HepG2 (cell line): ENCODE data around the gene EBF4. TPM values are rescaled to one million over a fixed set of nuclear protein-coding genes. Genes with fewer than 3 reads are reported as not detected.
A peak's percentile ranks its signal among the peaks of the same experiment; 100 is the strongest.

Experiments used
- CEBPG ChIP-seq: IDR thresholded peaks from 2 replicates; pipeline ENCODE4 v1.6.1; 2016
- HNRNPK ChIP-seq: fragments of 200-400 bp; formaldehyde crosslinking; IDR thresholded peaks from 2 replicates; pipeline ENCODE4 v1.6.1; 2018; ENCODE audit warnings: low read length, low read depth, moderate library complexity, mild to moderate bottlenecking; ENCODE audit not compliant: poor library complexity, severe bottlenecking
- KMT2B ChIP-seq: IDR thresholded peaks from 2 replicates; pipeline ENCODE4 v1.6.1; 2016; ENCODE audit warnings: missing genetic modification reagents, missing compliant biosample characterization
- MIXL1 ChIP-seq: IDR thresholded peaks from 2 replicates; pipeline ENCODE4 v1.6.1; 2016
- TCF7 ChIP-seq: sonication (generic); IDR thresholded peaks from 2 replicates; pipeline ENCODE4 v1.6.1; 2016; ENCODE audit warnings: antibody characterized with exemption, low read depth
- ZNF160 ChIP-seq: sonication (generic); formaldehyde crosslinking; IDR thresholded peaks from 2 replicates; pipeline ENCODE4 v1.8.0; 2022; ENCODE audit warnings: mild to moderate bottlenecking, inconsistent platforms, missing genetic modification reagents
- ZNF230 ChIP-seq: sonication (generic); formaldehyde crosslinking; IDR thresholded peaks from 2 replicates; pipeline ENCODE4 v1.4.0; 2020; ENCODE audit warnings: mild to moderate bottlenecking, missing genetic modification reagents
- ZNF296 ChIP-seq: sonication (generic); formaldehyde crosslinking; conservative IDR thresholded peaks from 2 replicates; pipeline ENCODE4 v1.5.0; 2020; ENCODE audit warnings: mild to moderate bottlenecking, missing genetic modification reagents
- ZSCAN12 ChIP-seq: sonication (generic); formaldehyde crosslinking; IDR thresholded peaks from 2 replicates; pipeline ENCODE4 v1.9.0; 2021; ENCODE audit warnings: mild to moderate bottlenecking, missing genetic modification reagents
- polyA plus RNA-seq, 8 experiments: library from polyadenylated mRNA; depleted of rRNA in 3 of 8; stranded (reverse) in 7 of 8; unstranded in 1 of 8; fragments of >200 nt; fragmentation: Illumina TruSeq in 4 of 8; extraction: Trizol in 4 of 8; gene quantifications; 2 replicates each; pipeline versions ENCODE4 v1.2.1 to v1.2.3, GENCODE V29; 2011 to 2016; ENCODE audit warnings: low read depth in 4 of 8, missing spikeins in 1 of 8, mixed read lengths in 1 of 8; ENCODE audit not compliant: insufficient read depth in 1 of 8
- total RNA-seq, 5 experiments: library from RNA; depleted of rRNA; stranded (reverse); fragments of >200 nt; fragmentation: Illumina TruSeq; extraction: Trizol; gene quantifications; 2 replicates each; pipeline ENCODE4 v1.2.3, GENCODE V29; 2016; ENCODE audit warnings: low read depth in 1 of 5
- TF ChIP-seq, protein P1 (sequence below): sonication (generic); formaldehyde crosslinking; IDR thresholded peaks from 2 replicates; pipeline ENCODE4; 2020; ENCODE audit warnings: missing genetic modification reagents, mild to moderate bottlenecking, borderline replicate concordance
- TF ChIP-seq, protein P2 (sequence below): sonication (generic); formaldehyde crosslinking; IDR thresholded peaks from 2 replicates; pipeline ENCODE4 v1.4.0; 2020; ENCODE audit warnings: missing genetic modification reagents, mild to moderate bottlenecking, borderline replicate concordance
- TF ChIP-seq, protein P3 (sequence below): sonication (generic); formaldehyde crosslinking; IDR thresholded peaks from 2 replicates; pipeline ENCODE4 v1.5.0; 2020; ENCODE audit warnings: missing genetic modification reagents
- TF ChIP-seq, protein P4 (sequence below): sonication (generic); formaldehyde crosslinking; IDR thresholded peaks from 2 replicates; pipeline ENCODE4 v1.4.0; 2020; ENCODE audit warnings: missing genetic modification reagents, borderline replicate concordance
- TF ChIP-seq, protein P5 (sequence below): sonication (generic); formaldehyde crosslinking; IDR thresholded peaks from 2 replicates; pipeline ENCODE4 v1.8.0; 2022; ENCODE audit warnings: missing genetic modification reagents, mild to moderate bottlenecking, inconsistent platforms, borderline replicate concordance
- TF ChIP-seq, protein P6 (sequence below): sonication (generic); formaldehyde crosslinking; IDR thresholded peaks from 2 replicates; pipeline ENCODE4 v1.4.0; 2020; ENCODE audit warnings: missing genetic modification reagents

EBF4 gene
- total and polyA plus RNA-seq, 2 of the 13 experiments (the other 11 are each of a cell fraction or from before 2014, with no cell fraction given) = 0.84 to 2.2 TPM

DNA sequence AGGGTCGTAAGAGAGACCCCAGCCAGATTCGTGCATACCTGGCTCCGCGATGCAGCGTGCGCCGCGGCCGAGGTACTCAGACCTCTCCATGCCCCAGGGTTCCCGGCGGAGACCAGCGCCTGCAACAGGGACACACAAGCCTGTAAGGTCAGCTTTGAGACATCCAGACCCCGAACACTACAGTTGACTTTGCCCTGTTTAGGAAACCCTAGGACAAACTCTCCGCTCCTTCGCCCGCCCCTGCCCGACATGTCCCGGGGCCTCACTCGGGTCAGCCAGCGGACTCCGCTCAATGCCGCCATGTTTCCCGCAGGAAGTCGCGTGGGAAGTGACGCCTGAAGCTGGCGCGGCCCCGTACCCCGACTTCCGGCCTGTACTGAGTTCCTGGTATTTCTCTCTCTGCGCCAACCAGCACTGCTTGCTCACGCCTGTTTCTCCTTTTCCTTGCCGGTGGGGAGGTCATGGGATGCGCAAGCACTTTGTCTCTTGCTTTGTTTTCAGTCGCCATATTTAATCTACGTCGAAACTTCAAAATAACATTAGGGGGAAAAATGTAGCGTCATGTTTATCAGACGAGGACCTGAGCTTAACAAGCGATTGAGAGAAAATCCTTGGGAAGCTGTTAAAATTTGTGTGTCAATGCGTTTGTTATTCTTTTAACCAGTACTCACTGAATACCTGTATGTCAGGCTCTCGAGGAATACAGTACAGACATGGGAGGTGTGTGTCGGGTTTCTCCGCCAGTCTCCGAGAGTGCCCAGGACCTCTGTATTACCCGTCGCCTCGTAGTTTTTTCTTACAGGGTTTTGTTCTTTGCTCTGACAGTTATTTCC is 28.5 kb upstream of the EBF4 start, which contains the start of gene IDH3B (continued):
- TF ChIP-seq HNRNPK (no peak), MIXL1 (CRISPR knock-in tag) (peak; percentile 88), ZSCAN12 (CRISPR knock-in tag) (peak; percentile 80), ZNF230 (peak; percentile 98), ZNF296 (0 out of 2 replicates have a peak, but pooled peaks have one; percentile 41), KMT2B (CRISPR knock-in tag) (peak; percentile 96), TCF7 (peak; percentile 25; the same call in 1 of the 2 replicates), CEBPG (CRISPR knock-in tag) (peak; percentile 49), ZNF160 (CRISPR knock-in tag) (peak; percentile 21; the same call in 1 of the 2 replicates)
- TF ChIP-seq, protein P1, sequence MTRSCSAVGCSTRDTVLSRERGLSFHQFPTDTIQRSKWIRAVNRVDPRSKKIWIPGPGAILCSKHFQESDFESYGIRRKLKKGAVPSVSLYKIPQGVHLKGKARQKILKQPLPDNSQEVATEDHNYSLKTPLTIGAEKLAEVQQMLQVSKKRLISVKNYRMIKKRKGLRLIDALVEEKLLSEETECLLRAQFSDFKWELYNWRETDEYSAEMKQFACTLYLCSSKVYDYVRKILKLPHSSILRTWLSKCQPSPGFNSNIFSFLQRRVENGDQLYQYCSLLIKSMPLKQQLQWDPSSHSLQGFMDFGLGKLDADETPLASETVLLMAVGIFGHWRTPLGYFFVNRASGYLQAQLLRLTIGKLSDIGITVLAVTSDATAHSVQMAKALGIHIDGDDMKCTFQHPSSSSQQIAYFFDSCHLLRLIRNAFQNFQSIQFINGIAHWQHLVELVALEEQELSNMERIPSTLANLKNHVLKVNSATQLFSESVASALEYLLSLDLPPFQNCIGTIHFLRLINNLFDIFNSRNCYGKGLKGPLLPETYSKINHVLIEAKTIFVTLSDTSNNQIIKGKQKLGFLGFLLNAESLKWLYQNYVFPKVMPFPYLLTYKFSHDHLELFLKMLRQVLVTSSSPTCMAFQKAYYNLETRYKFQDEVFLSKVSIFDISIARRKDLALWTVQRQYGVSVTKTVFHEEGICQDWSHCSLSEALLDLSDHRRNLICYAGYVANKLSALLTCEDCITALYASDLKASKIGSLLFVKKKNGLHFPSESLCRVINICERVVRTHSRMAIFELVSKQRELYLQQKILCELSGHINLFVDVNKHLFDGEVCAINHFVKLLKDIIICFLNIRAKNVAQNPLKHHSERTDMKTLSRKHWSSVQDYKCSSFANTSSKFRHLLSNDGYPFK (CRISPR knock-in tag) = peak; percentile 95
- TF ChIP-seq, protein P2, sequence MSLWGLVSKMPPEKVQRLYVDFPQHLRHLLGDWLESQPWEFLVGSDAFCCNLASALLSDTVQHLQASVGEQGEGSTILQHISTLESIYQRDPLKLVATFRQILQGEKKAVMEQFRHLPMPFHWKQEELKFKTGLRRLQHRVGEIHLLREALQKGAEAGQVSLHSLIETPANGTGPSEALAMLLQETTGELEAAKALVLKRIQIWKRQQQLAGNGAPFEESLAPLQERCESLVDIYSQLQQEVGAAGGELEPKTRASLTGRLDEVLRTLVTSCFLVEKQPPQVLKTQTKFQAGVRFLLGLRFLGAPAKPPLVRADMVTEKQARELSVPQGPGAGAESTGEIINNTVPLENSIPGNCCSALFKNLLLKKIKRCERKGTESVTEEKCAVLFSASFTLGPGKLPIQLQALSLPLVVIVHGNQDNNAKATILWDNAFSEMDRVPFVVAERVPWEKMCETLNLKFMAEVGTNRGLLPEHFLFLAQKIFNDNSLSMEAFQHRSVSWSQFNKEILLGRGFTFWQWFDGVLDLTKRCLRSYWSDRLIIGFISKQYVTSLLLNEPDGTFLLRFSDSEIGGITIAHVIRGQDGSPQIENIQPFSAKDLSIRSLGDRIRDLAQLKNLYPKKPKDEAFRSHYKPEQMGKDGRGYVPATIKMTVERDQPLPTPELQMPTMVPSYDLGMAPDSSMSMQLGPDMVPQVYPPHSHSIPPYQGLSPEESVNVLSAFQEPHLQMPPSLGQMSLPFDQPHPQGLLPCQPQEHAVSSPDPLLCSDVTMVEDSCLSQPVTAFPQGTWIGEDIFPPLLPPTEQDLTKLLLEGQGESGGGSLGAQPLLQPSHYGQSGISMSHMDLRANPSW (CRISPR knock-in tag) = no peak
- TF ChIP-seq, protein P3, sequence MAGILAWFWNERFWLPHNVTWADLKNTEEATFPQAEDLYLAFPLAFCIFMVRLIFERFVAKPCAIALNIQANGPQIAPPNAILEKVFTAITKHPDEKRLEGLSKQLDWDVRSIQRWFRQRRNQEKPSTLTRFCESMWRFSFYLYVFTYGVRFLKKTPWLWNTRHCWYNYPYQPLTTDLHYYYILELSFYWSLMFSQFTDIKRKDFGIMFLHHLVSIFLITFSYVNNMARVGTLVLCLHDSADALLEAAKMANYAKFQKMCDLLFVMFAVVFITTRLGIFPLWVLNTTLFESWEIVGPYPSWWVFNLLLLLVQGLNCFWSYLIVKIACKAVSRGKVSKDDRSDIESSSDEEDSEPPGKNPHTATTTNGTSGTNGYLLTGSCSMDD (CRISPR knock-in tag) = no peak
- TF ChIP-seq, protein P4, sequence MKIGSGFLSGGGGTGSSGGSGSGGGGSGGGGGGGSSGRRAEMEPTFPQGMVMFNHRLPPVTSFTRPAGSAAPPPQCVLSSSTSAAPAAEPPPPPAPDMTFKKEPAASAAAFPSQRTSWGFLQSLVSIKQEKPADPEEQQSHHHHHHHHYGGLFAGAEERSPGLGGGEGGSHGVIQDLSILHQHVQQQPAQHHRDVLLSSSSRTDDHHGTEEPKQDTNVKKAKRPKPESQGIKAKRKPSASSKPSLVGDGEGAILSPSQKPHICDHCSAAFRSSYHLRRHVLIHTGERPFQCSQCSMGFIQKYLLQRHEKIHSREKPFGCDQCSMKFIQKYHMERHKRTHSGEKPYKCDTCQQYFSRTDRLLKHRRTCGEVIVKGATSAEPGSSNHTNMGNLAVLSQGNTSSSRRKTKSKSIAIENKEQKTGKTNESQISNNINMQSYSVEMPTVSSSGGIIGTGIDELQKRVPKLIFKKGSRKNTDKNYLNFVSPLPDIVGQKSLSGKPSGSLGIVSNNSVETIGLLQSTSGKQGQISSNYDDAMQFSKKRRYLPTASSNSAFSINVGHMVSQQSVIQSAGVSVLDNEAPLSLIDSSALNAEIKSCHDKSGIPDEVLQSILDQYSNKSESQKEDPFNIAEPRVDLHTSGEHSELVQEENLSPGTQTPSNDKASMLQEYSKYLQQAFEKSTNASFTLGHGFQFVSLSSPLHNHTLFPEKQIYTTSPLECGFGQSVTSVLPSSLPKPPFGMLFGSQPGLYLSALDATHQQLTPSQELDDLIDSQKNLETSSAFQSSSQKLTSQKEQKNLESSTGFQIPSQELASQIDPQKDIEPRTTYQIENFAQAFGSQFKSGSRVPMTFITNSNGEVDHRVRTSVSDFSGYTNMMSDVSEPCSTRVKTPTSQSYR (CRISPR knock-in tag) = peak; percentile 40; the same call in 1 of the 2 replicates
- TF ChIP-seq, protein P5, sequence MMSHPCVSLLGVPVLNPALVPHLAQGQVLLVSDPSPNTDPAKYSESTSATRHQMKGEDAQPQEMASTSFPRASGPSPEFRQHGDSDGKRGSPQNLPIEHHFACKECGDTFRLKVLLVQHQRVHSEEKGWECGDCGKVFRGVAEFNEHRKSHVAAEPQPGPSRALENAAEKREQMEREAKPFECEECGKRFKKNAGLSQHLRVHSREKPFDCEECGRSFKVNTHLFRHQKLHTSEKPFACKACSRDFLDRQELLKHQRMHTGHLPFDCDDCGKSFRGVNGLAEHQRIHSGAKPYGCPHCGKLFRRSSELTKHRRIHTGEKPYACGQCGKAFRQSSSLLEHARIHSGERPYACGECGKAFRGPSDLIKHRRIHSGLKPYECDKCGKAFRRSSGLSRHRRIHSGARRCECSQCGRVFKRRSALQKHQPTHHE (CRISPR knock-in tag) = peak; percentile 61; the same call in 1 of the 2 replicates
- TF ChIP-seq, protein P6, sequence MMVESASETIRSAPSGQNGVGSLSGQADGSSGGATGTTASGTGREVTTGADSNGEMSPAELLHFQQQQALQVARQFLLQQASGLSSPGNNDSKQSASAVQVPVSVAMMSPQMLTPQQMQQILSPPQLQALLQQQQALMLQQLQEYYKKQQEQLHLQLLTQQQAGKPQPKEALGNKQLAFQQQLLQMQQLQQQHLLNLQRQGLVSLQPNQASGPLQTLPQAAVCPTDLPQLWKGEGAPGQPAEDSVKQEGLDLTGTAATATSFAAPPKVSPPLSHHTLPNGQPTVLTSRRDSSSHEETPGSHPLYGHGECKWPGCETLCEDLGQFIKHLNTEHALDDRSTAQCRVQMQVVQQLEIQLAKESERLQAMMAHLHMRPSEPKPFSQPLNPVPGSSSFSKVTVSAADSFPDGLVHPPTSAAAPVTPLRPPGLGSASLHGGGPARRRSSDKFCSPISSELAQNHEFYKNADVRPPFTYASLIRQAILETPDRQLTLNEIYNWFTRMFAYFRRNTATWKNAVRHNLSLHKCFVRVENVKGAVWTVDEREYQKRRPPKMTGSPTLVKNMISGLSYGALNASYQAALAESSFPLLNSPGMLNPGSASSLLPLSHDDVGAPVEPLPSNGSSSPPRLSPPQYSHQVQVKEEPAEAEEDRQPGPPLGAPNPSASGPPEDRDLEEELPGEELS (CRISPR knock-in tag) = peak; percentile 47
